Activated CD4-positive, alpha-beta T cell treated with anti-CD3 and anti-CD28 coated beads for 24 hours (primary cell): ENCODE data around the gene MRPS25.

Experiments
- DNase-seq, 2 donors: peaks; one replicate each; pipeline ENCODE4 v3.0.0-alpha.2; 2020; ENCODE audit warnings: low read depth in 2 of 2

The MRPS25 gene

DNA sequence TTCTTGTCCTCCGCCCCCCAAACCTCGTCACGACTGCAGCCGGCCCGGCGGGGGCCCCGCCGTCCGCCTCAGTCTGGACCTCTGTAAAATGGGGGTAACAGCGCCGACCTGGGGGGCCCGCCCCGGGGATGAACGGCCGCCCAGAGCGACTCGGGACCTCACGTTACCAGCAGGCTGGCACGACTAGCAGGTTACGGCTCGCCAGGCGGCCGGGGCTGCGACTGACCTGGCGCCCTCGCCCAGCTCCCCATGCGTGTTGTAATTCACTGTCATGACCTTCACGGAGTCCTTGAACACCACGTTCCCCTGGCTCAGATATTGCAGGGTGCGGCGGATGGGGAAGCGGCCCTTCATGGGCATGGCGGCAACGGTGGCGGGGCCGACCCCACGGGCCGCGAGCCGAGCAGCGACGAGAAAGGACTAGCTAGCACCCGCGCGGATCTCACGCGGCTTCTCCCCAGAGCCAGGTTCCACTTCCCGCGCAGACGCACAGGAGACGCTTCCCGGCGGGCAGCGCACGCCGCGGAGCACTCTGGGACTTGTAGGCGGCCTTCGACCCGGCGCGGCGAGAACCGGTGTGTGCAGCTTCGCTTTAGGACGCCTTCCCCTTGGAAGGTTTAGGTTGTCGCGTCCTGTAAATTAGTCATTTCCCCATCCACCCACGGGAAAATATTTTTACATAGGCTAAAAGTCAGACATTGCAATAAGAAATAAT is at the start of gene MRPS25:
Gene MRPS25, minus strand, starts transcription at position 481 of the 715 bp plus-strand sequence. Its CDS starts 121 bp downstream, at position 360.
- peak; percentile 78 to 86 for DNase-seq

DNA sequence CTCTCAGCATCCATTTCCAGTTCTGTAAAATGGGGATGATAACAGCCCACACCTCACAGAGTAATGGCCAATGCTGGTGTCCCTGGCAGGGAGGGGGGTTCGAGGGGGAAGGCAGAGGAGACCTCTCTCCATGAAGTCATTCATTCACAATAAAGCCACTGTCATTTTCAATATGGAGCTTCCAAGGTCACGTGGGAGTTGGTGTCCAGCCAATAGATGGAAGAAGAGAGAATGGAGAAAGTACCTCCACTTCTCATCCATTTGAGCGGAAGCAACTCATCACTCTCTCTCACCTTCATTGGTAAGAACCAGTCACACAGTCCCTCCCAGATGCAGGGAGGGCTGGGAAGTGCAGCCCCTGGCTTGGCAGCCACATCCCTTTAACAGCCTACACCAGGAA is 48.8 kb upstream of the MRPS25 start:
- DNase-seq: no peak

DNA sequence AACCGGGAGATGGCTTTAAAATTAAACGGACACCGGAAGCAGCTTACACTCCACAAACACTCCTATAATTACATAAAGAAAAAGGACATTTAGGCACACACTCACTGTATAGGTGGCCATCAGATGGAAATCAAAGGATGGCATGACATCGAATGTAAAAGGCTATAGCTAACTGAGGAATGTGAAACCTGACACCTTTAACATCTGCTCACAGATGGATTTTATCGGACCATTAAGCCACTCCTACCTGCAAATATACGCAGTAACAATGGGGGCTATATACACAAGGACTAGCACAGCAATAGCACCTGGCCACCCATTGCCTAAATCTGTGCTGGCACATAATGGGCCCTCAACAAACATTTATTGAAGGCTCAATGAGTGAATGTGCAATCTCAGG is 48.4 kb upstream of the MRPS25 start:
- DNase-seq: no peak

DNA sequence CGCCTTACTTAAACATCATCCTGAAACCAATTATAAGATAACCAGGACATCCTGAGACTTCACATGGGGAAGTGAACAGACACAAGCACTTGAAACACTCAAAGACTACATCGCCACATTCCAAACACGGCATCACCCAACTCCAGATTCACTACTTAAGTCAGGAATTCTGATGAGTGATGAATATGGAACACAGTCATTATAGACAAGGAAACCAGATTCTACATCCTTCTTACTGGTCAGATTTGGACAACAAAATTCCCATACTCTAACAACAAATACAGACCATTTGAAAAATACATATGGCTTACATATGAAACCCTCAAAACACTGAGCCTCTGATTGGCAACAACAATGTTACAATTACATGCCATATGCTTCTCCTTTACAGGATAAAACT is 46.9 kb upstream of the MRPS25 start:
- DNase-seq: no peak

DNA sequence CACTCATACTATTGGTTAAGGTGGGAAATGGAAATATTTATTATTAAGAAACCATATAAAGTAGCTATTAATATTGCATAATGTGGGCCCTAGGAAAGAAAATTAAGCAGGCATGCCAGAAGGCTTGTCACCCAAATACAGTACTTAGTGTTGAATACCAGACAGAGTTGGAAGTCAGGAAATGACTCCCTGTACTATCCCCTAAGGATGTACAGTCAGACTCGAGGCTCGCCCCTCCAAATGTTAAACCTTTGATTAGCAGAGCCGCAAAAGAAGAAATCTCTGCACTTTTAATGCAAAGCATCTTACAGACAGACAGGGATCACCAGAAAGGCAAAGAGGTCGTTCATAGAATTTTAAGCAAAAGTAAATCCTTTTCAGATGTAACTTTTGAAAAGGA is 45.1 kb upstream of the MRPS25 start:
- DNase-seq: no peak

DNA sequence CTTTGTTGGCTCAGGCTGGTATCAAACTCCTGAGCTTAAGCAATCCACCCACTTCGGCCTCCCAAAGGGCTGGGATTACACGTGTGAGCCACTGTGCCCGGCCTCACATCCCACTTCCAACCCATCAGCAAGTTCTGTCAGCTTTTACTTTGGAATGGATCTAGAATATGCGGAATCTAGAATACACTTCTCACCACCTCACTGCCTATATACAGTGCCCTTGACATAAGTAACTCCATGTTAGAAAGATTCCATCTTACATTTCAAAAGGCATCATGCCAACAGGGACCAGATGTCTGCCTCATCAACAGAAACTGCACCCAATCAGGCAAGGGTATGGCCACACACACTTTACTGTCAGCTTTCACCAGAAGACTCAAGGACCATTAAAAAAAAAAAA is 43.8 kb upstream of the MRPS25 start:
- DNase-seq: no peak

DNA sequence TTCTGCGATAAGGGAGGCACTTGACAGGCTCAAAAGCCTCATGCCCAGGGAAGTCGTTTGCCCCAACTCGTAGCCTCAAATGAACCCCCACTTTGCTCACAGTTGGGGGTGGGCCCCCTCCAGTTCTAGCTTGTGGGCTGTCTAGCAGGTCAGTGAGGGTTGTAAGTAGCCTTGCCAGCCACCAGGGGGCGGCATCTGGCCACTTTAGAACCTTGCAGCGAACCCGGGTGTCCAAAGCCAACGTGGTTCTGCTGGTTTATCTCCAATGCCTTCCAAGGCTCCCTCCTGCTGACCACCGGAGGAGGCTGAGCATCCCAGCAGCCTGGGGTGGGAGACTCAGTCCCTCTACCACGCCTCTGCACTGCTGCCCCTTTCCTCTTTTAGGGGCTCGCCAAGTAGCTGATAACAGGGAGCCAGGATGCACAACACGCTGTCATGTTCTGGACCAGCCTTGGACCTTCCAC is 43.0 kb upstream of the MRPS25 start:
- peak; percentile 67 for DNase-seq

DNA sequence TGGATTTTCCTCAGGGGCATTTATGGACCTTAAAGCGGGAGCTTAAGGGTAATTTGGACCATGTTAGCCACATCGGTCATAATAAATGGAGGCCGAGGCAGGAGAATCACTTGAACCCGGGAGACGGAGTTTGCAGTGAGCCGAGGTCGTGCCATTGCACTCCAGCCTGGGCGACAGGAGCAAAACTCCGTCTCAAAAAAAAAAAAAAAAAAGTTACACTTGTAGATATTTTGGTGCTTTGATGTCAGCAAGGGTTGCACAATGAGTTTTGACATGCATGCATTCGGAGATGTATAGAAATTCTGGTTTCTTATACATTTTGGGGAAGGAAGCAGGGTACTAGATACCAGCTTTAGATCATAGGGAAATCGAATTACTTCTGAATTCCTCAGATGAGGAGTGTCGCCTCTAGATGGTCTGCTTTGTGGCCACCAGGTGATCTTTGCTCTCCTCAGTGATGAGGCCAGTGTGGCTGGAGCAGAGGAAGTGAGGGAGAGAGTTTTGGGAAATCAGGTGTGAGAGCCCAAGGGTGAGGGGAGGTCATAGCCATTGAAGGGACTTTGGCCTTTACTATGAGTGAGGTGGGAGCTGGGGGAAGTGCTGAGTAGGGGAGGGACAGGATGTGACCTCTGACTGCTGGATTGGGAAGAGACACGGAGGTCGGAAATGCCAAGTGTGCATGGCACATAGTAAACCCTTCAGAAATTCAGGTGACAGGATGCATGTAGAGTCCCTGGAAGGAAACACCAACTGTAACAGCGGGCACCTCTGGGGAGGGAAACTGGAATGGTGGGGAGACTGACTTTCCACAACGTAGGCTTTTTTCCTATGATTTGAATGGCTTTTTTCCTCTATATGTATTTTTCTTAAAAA is 42.2 kb upstream of the MRPS25 start:
- DNase-seq: no peak

DNA sequence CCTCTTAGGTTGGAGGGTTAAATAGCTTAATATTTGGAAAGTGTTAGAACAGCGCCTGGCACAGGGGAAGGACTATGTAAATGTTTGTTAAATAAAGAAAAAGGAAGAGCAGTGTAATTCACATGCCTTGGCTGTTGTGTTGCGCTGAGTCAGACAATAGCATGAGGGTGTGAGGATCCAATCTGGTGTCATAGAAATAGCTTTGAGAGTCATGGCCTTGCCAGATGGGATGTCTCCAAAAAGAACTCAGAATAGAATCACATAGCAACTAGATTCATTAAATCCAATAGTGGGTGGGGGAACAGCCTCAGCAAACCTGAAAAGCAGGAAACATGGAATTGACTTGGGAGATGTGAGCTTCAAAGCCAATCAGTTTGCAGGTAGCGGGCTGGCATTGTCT is 37.7 kb upstream of the MRPS25 start:
- DNase-seq: no peak

DNA sequence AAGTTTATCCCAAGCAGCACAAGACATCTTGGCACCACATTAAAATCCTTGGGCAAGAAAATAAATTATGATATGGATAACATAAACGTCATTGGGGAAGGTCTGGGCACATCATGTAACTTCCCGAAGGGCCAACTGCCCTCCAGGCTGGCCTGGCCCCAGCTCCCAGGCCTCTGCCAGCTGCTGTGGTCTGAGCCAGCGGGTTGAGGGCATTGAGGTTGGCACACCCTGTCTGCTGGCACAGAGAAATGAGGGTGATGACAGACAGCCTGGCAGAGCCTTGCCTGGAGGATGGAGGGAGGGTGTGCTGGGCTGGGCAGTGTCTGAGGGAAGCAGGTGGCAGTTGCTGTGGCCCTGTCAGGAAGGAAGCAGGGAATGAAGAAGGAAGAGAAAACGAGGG is 37.1 kb upstream of the MRPS25 start:
- DNase-seq: no peak

DNA sequence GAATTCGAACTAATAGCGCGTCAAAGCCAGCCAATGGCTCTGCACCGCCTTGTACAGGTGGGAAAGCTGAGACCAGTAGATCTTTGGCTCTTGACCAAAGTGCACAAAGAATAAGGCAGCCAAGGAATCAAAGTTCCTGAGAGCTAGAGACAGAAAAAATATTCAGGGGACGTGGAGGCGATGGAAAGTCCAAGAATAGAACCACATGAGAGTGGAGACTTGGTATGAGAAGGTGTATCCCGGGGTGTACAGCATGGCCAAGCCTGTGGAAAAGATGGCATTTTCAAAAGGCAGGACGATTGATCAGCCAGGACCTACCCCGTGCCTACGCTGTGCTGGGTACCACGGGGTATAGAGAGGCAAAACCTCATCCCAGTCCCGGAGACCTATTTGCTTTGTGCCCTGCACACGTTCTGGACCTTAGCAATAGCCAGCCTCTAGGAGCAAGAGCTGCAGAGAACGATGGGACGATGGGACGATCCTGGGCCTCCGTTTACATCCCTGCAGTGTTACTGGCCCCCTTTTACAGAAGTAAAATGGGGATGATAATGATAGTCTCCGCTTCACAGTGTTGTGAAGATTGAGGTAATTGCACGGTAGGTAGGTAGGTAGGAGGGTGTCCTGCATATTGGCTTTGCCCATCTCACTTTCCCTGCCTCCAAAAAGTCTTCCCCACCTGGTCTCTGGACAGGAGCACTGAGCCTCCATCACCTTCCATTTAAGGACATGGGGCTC is 34.4 kb upstream of the MRPS25 start:
- no peak for DNase-seq

DNA sequence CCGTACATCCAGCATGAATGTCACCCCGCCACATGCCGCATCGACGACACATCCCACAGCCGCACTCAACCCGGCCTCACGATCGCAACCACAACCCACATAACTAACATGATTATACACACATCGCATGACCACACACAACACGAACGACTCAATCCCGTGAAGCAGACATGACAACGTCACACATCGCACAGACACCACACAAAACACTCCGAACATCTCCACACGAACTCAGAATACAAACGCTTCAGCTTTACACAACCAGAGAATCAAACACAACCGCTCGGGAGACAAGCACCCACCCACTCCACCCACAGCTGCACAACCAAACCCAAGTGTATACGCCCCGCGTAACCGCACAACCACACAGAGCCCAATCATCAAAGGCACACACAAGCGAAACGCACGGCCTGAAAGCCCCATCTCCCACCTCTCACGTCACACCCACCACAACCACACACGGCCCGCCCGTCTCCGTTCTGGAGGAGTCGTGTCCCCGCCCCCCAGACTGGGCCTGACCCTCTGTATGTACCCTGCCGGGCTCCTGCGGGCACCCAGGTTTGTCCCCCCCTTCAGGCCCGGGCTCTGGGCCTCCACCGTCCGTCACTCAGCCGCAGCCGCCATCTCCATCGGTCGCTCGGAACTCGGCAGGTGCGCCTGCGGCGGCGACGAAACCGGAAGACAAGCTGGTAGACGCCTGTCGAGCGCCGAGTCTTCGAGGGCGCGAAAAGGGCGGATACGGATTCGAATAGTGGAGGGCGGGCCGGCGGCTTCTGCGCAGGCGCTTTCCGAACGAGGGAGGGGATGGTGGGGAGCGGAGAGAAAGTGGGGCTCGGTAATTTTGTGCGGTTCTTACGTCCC is 33.6 kb upstream of the MRPS25 start, which contains the start of gene RBSN:
Gene RBSN, minus strand, starts transcription at position 646 of the 861 bp plus-strand sequence. CDS start 3,028 bp downstream, outside the sequence.
- DNase-seq: peak; percentile 90

DNA sequence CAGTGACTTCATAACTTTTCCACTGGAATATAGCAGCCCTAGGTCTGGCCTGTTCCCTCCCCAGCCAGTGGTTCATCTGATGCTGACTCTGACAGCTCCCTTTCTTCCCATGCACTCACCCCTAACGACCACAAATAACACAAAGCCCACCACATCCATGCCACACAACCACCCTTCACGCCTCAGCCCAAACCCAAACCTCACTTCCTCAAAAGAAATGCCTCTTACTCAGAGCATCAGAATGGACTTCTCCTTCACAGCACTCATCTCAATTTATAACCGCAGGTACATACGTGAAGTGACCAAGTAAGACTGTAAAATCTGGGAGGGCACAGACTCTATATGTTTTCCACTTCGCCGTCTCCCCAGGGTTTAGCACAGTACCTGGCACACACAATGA is 32.8 kb upstream of the MRPS25 start:
- DNase-seq: no peak

DNA sequence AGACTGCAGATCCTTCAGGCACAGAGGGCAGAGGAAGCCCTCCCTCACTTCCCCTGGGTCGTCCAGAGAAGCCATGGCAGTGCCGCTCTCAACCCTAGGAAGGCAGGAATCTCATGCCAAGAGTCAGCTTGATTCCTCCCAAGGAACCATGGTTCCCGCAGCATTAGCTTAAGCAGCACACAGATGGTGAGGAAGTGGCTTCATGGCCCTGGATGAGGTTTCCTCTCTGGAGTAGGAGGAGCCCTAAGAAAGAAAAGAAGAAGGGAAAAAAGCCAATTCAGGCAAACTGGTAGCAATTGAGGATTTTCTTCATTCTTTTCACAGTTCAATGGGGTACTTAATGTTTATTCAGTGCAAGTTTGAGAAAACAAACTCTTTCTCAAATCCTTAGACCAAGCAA is 30.9 kb upstream of the MRPS25 start:
- DNase-seq: no peak

DNA sequence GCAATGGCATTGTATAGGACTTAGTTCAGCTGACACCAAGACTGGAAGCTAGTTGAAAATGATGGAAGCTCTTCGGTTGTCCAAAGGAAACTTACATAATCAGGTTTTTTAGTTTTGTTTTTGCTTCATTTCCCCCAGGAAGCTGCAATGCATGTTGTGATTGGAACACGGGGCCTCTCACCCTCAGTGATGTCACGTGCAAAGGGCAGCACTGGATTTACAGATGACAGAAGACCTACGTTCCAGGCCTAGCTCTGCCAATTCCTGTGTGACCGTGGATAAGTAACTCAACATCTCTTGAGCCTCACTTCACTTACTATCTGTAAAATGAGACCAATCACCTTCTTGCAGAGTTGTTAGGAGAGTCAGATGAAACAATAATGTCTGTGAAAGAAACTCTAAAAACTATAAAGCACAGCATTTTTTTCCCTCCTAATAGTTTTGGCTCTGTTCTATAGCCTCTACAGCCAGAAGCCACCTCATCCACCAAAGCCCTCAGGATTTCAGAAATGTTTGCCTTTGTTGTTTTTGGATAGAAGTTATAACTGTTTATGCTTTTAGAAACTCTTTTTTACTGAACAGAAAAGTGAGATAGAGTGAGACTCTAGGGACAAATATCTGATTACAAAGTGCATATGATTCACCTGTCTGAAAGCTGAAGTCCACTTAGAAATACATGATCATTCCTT is 29.2 kb upstream of the MRPS25 start:
- DNase-seq: no peak

DNA sequence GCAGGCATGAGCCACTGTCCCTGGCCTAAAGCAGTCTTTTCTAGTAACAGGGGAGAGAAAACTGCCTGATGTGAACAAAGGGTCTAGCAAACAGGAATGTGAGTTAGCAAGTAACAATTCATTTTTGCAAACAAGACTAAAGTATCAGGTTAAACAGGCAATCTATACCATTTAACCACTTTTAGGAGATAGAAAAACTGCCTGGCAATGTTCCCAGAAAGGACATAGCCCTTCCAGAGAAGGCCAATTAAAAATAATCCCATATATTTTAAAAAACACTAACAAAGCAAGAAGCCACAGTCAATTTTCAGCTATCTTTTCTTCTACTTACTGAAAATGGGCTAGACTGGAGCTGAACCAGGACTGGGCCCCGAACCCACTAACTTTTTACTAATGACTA is 27.6 kb upstream of the MRPS25 start:
- DNase-seq: no peak

DNA sequence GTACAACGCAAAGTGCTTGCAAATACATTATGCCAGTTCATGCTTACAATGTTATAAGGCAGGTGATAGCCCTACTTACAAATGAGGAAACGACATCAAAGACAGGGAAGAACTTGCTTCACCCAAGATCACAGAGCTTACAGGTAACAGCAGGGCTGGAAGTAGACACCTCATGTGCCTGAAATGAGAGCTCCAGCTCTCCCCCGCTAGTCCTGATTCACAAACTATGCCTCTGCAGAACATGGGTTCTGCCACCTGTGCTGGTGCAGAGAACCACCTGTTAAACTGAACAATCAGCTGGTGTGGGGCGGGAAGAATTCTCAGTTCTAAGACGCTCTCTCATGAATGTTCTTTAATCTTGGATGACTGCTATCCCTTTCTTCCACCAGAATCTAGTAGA is 26.5 kb upstream of the MRPS25 start:
- DNase-seq: no peak

DNA sequence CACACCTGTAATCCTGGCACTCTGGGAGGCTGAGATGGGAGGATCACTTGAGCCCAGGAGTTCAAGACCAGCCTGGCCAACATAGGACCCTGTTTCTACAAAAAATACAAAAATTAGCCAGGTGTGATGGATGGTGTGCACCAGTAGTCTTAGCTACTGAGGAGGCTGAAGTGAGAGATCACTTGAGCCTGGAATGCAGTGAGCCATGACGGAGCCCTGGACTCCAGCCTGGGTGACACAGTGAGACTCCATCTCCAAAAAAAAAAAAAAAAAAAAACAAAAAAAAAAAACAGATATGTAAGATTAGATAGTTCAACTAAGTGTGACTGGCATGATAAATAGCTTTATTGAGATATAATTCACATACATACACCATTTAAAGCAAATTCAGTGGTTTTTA is 24.1 kb upstream of the MRPS25 start:
- DNase-seq: no peak

DNA sequence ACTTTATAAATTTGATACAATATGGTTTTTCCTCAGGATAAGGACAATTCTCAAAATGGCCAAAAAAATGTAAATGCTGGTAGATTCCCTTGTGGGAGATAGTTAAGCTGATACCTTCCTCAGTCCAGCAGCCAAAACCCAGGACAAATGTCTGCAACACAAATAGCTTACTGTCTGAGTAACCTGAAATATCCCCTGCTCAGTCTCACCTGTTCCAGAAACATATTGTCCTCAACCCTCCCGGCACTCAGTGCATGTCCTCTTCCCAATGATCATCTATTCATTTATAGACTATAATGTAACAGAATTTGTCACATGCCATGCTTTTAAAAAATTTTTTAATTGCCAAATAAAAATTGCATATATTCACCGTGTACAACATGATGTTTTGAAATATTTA is 21.6 kb upstream of the MRPS25 start:
- DNase-seq: no peak

DNA sequence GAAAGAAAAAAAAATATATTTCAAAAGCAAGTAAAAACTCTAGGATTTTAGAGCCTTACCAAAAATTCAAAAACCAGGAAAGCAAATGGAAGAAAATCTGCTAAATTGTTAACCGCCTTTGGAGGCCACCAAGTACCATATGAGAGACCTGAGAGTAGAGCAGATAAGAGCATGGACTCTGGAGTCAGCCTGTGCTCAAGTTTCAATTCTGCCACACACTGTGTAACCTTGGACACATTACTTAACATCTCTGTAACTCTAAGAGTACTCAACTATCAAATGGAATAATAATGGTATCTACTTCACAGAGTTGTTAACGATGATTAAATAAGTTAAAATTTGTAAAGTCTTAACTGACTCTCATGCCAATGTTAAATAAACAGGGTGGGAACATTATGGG is 21.1 kb upstream of the MRPS25 start:
- no peak for DNase-seq

DNA sequence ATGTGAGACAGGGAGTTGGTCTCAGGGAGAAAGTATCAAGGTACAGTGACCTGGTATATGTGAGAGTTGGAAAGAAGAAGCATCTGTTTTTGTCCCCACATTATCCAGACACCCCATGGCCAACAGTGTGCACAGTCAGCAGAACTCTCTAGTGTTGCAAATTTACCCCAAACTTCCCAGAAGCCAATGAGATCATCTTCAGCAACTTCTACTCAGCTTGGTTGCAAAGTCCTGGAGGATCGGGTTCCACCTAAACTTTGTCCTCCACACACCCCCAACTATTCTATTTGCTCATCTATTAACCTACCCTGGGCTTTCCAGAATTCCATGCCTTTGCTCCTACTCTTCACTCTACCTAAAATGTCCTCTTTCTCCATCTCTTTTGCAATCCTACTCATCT is 18.1 kb upstream of the MRPS25 start:
- no peak for DNase-seq
